Raji (cell line): ENCODE results near the gene TBRG4.

Experiments used
- POLR2A ChIP-seq: IDR thresholded peaks from 2 replicates; pipeline ENCODE4 v1.6.1; 2011; ENCODE audit warnings: low read depth, low read length, control low read depth; ENCODE audit not compliant: insufficient read depth

Gene TBRG4

DNA sequence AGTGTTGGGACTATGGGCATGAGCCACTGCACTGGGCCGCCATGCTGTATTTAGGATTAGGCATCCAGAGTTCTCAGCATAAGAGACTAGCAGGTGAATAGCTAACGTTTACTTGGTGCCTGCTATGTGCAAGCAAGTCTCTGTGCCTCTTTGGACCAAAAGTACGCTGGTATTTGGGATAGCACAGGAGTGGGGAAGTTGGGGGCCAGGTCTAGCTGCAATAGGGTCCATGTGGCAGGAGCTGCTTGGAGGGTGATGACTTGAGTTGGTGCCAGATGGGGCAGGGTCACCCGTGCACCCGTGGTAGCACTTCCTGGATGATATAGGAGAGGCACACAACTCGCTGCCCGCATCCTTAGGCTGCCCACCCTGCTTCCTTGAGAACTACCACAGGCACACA, 45.1 kb downstream of the TBRG4 start:
- no peak for TF ChIP-seq POLR2A

DNA sequence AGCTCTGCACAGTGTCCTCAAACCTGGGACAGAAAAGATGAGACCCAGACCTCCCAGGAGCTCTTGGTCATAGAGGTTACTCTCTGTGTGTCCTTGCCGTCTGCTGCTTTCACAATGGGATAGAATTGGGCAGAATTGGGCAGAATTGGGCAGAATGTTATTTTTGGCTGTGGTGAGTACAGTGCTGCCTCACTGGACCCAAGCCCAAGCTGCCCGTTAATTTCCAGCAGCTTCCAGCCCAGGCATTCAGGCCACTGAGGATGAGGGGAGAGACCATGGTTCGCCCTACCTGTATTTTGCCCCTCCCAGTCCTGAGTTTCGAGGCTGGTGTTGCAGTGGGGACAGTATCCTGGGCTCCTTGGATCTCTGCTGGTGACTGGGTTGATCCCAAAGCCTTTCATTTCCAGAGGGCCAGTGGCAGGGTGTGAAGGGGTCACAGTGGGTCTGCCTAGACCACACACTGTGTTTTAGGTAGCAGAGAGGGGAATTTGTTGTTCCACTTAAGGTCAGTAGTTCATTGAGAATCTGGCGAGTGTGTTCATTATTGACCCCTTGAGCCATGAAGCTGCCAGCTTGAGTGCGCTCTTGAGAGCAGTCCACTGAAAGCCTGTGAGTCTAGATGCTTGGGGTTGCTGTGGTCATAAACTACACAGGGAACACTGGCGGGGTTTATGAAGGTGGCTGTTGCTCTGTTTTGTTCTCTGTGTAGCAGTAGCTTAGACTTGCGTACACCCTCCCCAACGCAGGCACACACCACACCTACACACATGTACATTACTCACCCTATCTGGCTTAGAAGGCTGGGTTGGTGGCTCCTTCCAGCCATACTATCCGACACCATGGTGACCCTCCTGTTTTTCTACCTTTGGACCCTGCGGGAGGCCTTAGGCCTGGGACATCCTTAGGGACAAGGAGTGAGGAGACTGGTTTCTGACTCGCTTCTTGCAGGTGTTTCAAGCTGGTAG, 46.2 kb downstream of the TBRG4 start:
- TF ChIP-seq POLR2A, result no peak

DNA sequence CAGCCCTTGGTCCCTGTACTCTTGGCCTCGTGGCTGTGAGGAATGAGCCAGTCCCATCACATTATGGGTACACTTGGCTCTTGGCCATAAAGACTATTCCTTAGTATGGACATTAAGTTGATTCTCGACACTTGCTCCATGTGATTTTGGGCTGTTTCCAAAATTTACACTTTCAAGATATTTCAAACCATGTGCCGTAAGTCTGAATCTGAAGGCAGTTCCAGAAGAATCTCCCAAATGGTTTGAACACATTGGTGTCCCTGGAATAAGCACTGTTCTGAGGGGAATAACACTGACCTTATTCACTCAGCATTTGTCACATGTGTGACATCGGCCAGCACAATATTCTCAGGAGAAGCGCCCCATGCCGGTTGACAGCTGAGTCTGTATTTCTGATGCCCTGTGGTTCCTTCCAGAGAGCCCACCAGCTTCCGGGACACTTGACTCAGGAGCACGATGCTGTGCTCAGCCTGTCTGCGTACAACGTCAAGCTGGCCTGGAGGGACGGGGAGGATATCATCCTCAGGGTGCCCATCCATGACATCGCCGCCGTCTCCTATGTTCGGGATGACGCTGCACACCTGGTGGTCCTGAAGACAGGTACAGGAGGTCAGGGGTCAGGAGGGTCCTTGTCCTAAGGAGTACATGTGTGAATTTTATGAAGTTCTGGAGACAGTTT, 47.3 kb downstream of the TBRG4 start:
- TF ChIP-seq POLR2A, result no peak

DNA sequence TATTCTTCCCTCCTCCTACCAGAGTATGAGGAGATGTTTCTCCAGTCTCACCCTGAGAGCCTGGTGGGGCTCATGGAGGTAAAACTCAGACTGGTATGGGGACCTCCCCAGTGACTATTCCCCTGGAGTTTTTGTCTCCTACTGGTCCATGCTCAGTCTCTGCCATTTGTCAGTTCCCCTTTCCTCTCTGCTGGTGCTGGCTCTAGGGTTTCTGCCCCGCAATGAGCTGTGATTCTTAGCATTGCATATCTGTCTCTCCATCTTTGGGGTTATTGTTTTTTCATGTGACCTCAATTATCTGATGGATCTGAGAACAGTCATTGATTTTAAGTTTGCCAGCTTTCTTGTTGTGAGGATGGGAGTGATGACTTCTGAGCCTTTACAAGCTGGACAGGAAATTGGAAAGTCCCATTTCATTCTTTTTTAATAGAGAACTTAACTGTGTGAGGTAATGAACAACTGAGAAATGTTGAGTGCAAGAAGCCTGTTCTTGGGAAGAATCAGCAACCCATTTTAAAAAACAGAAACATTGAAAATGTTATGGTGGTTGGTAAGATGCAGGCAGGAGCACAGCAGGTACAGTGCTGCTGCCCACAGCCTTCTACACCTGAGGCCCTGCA, 49.6 kb downstream of the TBRG4 start:
- TF ChIP-seq POLR2A, result no peak

DNA sequence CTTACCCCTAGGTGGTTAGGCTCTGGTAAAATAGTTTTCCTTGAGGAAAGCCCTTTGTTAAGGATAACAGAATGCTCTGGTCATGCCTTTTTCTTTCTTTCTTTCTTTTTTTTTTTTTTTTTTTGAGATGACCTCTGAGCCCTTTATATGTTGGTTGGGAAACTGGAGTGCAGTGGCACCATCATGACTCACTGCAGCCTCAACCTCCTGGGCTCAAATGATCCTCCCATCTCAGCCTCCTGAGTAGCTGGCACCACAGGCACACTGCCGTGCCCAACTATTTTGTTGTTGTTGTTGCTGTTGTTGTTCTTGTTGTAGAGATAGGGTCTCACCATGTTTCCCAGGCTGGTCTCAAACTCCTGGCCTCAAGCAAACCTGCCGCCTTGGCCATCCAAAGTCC, 50.1 kb downstream of the TBRG4 start:
- no peak for TF ChIP-seq POLR2A

DNA sequence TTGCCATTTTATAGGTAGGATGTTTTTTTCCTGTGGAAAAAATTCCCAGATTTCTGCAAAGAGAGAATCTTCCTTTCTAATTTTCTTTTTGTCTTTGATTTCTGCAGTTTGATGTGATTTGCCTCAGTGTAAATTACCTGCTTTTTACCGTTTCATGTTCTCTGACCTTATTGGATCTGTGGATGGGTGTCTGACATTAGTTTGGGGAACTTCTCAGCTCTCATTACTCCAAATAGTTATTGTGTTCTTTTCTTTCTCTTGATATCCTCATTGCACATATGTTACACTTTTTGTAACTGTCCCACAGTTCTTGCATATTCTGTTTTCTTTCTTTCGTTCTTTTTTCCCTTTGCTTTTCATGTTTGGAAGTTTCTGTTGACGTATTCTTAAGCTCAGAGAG, 51.2 kb downstream of the TBRG4 start:
- no peak for TF ChIP-seq POLR2A

DNA sequence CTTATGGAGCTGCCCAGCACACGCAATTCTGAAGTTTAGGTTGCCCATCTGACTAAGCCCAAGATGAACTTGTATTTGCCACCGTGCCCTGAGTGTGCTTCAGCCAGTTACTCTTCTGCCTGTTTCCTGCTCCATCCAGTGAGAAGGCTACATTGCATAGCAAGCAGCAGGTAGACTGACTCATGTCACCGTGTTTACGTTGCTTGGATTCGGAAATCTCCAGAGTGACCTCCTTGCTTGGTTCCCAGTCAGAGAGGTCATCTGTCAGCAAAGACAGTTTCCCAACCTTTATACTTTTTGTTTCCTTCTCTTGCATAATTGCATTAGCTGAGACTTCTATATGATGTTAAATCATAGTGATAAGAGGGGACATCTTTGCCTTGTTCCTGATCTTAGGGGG, 53.6 kb downstream of the TBRG4 start:
- no peak for TF ChIP-seq POLR2A

DNA sequence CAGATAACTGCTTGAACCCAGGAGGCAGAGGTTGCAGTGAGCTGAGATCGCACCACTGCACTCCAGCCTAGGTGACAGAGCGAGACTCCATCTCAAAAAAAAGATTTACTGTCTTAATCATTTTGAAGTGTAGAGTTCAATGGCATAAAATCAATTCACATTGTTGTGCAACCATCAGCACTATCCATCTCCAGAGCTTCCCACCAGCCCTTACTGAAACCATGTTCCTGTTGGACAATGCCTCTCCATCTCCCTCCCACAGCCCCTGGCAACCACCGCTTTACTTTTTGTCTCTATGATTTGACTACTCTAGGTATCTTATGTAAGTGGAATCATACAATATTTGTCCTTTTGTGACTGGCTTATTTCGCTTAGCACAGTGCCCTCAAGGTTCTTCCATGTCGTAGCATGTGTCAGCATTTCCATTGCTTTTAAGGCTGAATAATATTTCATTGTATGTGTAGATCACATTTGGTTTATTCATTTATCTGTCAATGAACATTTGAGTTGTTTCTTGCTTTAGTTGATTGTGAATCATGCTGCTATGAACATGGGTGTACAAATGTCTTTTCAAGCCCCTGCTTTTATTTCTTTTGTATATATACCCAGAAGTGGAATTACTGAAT, 55.8 kb downstream of the TBRG4 start:
- TF ChIP-seq POLR2A, result no peak

DNA sequence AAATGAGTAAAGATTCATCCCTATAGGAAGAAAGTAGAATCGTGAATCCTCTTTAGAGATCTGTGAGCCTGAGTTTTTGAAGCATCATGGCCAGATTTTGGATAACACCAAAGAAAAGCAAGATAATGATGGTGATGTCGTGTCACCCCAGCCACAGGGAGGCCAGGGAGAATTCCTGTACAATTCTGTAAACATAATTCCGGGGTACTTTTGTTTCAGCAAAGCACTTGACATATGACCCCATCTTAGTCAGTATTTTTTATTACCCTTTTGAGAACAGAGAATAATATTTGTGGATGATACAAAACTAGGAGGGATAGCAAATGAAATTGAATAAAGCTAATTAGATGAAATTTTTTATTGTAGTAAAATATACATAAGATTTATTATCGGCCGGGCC, 56.5 kb downstream of the TBRG4 start:
- no peak for TF ChIP-seq POLR2A

DNA sequence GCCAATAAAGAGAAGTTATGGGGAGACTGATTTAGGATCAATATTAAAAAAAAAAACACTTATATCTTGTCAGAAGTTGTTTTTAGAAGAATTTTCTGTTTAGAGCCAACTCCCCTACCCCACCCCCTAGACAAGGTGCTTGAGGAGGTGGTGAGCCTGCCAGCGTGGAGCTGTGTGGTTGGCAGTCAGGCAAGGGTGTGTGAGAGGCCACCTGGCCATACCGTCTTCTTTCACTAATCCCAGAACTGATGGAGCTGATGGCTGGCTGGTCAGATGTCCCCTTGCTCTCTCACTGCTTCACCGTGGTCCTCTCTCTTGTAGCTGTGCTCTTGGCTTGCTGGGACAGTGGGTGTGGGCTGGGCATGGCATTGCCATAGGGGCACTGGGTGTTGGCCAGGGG, 57.1 kb downstream of the TBRG4 start:
- TF ChIP-seq POLR2A, result no peak

DNA sequence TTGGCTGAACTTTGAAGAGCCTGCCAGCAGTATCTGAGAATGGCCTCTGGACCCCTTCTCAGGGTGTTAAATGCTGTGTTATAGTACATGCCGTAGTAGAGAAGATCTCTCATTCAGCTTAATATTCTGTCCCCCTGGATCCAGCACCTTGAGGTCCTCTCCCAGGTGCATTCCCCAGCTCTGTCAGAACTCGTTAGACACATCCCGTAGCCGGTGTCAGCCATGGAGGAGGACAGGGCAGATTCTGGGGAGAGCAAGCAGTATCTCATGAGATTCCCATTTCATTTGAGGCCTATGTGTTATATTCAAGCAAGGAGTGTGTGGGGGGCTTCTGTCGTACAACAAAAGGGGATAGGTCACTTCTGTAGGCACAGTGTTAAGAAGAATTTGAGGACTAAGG, 57.6 kb downstream of the TBRG4 start:
- no peak for TF ChIP-seq POLR2A

DNA sequence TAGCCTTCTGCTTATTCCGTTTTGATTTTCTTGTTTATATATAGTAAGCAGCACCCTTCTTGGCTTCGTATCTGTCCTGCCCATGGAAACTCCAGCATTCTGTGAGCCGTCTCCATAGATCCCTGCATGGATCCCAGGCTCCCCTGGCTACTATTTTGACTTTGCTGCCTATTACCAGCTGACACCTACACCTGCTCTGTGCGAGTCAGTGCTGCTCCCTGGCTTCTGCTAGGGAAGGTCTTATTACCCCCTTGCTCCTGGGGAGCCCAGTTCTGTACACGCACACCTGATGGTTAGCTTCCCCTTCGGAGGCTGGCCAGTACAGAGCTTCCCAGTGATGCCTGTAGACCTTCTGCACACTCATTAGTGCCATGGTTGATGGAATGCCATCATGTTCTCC, 58.1 kb downstream of the TBRG4 start:
- no peak for TF ChIP-seq POLR2A

DNA sequence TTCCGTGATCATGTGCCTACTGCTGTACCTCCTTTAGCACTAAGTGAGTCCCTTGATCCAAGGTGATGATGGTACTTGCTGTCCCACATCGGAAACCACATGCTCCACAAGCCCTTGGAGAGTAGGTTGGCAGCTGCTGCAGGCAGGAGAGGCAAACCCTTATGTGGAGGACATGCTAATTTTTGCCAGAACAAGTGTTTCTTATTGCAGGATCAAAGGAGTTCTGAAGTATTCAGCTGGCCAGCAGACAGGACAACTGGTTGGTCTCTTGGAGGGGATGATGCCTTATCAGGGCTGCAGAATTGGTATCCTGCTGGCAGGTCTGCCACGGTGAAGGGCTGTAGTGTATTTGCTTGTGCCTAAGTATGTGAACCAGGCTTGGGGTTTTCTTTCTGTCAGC, 59.5 kb downstream of the TBRG4 start:
- no peak for TF ChIP-seq POLR2A

DNA sequence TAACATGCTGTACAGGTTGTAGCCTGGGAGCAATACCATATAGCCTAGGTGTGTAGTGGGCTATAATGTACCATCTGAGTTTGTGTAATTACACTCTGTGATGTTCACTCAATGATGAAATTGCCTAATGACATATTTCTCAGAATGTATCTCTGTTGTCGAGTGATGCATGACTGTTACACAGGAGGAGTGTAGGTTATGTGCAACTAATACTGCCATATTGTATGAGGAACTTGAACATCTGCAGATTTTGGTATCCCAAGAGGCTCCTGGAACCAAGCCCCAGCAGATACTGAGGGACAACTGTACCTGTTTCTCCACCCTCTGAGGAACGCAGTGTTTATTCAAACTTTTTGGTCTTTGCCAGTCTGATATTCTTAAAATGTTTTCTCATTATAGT, 61.3 kb downstream of the TBRG4 start:
- TF ChIP-seq POLR2A, result no peak
